ENCODE measurements around the gene CPEB2.
"Not testable (repeated sequence)": the region's sequence is repeated elsewhere in the genome, so short reads cannot be mapped to it uniquely, and the experiment has no call there.

Gene CPEB2

DNA sequence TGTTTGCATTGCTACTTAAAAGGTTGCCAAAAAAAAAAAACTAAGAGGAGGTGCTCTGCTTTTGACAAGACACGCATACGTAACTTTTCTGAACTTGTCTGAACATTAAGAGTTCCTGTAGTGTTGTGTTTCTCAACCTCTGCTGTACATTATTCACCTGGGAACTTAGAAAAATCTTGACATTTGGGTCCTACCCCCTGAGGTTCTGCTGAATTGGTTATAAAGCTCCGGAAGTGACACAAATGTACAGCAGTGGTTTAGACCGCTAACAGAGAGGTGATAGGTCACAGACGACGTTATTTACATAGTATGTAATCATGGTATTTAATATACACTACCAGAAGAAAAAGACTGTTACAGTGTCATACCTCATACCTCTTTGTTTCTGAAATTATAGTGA lies 61.1 kb downstream of the CPEB2 start:
- no peak for DNase-seq

DNA sequence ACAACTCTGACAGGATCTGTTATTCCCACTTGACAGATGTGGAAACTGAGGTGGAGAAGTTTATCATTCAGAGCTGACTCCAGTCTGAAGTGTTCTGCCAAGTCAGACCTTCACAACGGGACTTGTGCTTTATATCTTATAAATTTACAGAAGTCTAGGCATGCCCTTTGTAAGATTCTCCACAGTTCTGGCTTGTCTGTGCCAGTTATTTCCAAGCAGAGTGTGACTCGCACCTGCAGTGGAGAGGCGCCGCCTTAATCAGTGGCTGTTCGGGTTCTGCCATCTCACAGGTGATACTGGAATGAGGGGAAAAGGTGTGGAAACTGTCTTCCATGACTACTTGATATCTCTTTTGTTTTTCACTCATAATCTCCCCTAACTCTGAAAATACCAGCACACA lies 63.2 kb downstream of the CPEB2 start:
- no peak for DNase-seq

GRCh38 chr4:15066140-15066539 lies 63.9 kb downstream of the CPEB2 start:
- DNase-seq, result no peak

GRCh38 chr4:15068298-15068697 lies 66.0 kb downstream of the CPEB2 start:
- no peak for DNase-seq

DNA sequence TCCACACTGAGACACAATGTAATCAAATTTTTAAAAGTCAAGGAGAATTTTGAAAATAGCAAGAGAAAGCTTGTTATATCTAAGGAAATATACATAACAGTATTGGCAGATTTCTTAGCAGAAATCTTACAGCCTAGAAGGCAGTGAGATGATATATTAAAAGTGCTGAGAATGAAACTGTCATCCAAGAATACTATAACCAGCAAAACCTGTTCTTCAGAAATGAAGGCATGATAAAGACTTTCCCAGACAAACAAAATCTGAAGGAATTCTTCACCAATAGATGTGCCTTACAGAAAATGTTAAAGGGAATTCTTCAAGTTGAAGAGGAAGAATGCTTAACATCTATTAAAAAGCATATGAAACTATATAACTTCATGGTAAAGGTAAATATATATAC lies 73.6 kb downstream of the CPEB2 start:
- DNase-seq, result no peak

DNA sequence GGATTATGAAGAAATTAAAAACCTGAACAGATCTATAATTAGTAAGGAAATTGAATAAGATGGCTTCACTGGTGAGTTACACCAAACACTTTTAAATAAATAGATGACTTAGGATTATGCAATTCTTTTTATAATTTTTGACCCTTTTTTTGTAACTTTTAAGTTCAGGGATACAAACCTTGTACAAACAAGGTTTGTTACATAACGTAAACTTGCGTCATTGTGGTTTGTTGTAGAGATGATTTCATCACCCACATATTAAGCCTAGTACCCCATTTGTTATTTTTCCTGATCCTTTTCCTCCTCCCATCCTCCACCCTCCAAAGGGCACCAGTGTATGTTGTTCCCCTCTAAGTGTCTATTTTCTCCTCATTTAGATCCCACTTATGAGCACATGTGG lies 75.7 kb downstream of the CPEB2 start:
- no peak for DNase-seq

GRCh38 chr4:15078682-15079642 lies 76.7 kb downstream of the CPEB2 start:
- no peak for DNase-seq

DNA sequence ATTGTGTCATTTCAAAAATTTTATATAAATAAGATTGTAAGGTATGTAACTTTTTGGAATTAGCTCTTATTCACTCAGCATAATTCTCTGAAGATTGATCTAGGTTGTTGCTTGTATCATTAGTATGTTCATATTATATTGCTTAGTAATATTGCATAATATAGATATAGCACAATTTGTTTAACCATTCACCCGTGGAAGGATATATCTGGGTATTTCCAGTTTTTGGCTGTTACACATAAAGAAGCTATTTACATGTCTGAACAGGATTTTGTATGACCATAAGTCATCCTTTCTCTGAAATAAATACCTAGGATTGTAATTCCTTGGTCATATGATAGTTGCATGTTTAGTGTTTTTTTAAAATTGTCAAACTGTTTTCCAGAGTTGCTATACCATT lies 82.5 kb downstream of the CPEB2 start:
- no peak for DNase-seq

DNA sequence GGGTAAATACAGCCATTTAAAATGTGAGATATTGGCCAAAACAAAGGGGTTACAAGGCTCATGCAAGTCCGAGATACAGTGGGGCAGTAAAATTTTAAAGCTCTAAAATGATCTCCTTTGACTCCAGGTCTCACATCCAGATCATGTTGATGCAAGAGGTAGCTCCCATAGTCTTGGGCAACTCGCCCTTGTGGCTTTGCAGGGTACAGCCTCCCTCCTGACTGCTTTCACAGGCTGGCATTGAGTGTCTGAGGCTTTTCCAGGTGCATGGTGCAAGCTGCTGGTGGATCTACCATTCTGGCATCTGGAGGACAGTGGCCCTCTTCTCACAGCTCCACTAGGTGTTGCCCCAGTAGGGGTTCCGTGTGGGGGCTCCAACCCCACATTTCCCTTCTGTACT lies 83.5 kb downstream of the CPEB2 start:
- not testable (repeated sequence) for DNase-seq

DNA sequence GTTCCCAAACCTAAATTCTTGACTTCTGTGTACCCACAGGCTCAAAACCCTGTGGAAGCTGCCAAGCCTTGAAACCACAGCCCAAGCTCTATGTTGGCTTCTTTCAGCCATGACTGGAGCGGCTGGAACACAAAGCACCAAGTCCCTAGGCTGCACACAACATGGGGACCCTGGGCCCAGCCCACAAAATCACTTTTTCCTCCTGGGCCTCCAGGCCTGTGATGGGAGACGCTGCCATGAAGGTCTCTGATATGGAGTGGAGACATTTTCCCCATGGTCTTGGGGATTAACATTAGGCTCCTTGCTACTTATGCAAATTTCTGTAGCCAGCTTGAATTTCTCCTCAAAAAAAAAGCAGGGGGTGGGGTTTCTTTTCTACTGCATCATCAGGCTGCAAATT lies 84.0 kb downstream of the CPEB2 start:
- DNase-seq, result not testable (repeated sequence)

DNA sequence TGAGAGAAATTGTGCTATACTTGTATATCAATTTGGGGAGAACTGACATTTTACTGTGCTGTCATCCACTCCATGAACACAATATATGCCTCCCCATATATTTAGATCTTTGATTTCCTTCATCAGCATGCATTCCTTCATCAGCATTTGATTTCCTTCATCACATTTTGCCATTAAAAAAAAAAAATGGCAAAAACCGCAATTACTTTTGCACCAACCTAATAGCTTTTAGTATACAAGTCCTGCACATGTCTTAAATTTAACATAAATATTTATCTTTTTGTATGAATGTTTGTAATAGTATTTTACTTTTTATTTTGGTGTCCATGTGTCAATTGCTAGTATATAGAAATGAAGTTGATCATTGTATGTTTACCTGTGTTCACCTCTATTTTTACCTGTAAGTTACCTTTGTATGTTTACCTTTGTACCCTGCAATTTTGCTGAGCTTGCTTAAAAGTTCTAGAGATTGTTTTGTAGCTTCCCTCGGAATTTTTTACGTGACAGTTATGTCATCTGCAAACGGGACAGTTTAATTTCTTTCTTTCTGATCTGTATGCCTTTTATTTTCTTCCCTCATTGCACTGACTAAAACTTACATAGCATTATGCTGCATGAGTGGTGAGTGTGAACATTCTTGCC lies 86.2 kb downstream of the CPEB2 start:
- no peak for DNase-seq

- DNase-seq, result no peak
Measured at GRCh38 chr4:15089979-15090378, 87.7 kb downstream of the CPEB2 start.

DNA sequence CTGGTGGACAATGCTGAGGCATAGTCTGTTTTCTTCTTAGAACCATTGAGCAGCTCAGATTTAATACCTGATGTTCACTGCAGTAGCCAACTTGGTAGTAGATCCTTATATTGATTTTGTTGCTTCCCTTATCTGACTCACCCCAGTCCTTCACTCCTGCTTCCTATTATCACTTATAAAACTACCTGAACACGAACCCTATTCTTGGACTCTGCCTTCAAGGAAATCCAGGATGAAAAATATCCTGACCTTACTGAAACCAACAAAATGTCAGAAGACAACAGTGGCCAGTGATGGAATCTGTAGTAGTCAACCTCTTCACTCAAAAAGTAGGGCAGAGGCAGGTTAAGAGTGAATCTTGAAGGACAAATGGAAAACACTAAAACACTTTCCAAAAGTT lies 98.1 kb downstream of the CPEB2 start:
- no peak for DNase-seq

DNA sequence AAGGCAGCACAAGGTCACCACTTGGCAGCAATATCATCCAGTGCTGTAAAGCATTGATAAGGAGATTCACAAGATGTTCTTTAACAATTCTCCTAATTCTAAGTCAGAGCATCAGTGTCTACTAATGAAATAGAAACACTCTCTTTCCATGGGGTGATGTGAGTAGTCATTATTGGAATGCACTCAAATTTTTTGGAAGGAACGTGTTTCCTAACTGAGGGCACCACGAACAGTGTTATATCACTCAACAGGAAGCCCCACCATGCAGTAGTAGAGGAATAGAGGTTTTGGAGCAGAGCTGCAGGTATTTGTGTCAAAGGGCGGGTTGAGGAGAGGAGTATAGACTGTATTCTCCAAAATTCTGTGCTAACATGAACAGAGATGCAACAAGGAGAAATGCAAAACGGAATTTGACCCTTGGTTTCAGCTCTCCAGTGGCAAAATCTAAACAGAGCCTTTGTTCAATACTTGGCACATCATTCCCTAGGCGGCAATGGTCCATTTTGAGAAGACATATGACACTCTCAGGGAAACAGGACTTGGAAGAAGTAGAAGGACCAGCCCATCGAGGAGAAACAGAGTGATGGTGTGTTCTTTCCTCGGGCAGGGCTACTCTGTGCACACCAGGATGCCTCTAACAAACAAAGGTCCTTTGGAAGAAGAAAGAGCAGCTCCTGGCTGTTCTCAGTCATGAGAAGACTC lies 98.9 kb downstream of the CPEB2 start:
- no peak for DNase-seq

- DNase-seq, result no peak
Measured at GRCh38 chr4:15104825-15105224, 102.5 kb downstream of the CPEB2 start.

DNA sequence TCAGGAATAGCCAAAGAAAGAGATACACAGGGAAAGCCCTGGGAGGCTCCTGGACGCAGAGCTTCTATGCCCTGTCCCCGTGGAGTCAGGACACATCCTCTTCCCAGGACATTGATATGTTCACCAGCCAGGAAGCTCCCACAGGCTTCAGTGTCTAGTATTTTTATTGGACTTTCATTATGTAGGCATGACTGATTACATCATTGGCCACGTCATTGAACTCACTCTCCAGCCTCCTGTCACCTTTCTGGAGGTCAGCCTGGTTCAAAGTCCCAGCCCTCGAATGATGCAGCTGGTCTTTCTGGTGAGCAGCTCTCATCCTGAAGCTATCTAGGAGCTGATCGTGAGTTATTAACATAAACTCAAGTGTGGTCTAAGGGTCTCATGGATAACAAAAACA lies 104.1 kb downstream of the CPEB2 start:
- no peak for DNase-seq

- no peak for DNase-seq
Measured at GRCh38 chr4:15109600-15109999, 107.3 kb downstream of the CPEB2 start.

DNA sequence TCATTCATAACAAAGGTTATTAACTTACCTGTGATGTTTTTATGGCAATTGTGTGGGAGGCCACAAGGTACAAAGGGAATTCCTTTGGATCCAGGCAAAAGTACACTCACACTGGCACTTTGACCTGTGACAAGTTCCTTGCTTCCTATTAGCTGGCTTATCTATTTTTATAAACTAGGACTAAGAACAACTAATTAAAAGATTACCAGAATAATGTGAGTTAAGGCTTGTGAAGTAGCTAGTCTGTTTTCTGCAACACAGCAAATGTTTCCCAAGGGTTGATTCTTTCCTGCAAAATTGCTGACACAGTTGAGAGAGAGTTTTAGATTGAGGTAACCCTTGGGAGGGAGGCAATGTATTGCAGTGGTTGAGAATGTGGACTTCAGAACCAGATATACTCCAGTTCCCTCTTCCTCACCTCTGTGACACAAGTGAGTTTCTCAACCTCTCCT lies 107.9 kb downstream of the CPEB2 start:
- no peak for DNase-seq

DNA sequence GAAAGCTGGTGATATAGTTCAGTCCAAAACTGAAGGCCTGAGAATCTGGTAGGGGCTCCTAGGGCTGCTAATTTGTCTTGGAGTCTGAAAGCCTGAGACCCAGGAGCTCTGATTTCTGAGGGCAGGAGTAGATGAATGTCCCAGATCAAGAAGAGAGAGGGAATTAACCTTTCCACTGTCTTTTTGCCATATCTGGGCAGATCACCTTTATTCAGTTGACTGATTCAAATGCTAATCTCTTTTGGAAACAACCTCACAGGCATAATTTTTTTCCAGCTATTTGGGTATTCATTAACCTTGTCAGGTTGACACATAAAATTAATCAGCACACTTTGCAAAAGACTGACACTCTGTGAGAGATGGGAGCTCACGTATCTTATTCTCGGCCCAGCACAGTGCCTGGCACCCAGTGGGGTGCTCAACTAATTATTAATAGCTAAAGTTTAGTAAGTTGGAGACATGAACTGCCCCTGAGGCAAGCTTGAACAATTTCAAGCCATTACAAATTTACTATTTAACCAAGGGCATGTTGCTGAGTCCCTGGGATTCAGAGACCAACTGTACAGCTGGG lies 114.3 kb downstream of the CPEB2 start:
- DNase-seq, result no peak

DNA sequence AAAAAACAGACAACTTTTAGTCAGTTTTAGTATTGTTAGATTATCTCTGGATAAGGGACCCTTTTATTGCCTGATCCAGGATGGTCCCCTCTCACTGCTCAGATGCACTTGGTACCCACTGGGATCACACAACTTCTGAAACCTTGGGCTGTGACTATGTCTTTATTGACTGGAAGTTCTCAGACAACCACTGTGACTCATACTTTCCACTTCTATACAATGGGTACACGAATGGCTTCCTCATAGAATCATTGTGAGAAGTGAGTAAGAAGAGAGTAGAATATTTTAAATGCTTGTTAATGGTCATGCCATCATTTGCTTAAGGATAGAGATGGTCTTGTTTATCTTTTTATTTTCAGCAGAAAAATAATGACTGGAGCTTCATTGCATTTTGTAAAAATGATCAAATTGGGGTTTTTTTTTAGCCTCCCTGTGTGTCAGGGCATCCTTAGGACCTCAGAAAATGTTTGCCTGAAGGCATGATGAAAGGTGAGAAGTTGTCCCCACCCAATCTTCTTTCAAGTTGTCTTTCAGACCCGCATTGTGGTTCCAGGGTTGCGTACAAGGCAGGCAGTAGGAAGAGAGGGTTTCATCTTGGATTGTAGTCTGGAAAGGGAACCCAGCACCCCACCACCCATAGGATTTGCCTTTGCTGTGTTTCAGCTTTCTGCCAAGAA lies 115.1 kb downstream of the CPEB2 start:
- DNase-seq, result no peak

- no peak for DNase-seq
Measured at GRCh38 chr4:15118292-15118691, 116.0 kb downstream of the CPEB2 start.

Data from activated CD4-positive, alpha-beta T cell treated with anti-CD3 and anti-CD28 coated beads, Interleukin-2, amount 50 U/mL, for 1 hour (primary cell).